ENCODE measurements around the gene MED13L. TPM values are rescaled to one million over a fixed set of nuclear protein-coding genes. Genes with fewer than 3 reads are reported as not detected.

MED13L gene
- polyA plus RNA-seq, 1 of the 3 experiments (the other 2 are of a cell fraction), result 17.1 TPM

GRCh38 chr12:116257215-116257614, 20.3 kb downstream of the MED13L start:
- Histone ChIP-seq H3K4me2 (no peak overlapping the region), H2AFZ (ENCODE audit: low read depth) (no peak overlapping the region), H3K79me2 (ENCODE audit: insufficient read depth) (peaks cover 100% of the 10 kb centered on the region), H3K4me3 (ENCODE audit: low read depth in 2 of 2, low read length in 1 of 2) (no peak overlapping the region), H3K9me2 (no peaks in the 10 kb centered on the region), H3K27ac (ENCODE audit: low read depth in 2 of 2, low read length in 1 of 2) (peak overlapping the region; percentile 24 to 38; a peak in 3 of 4 replicates), H3F3A (replicated peaks; ENCODE audit: insufficient read depth) (peaks cover 16% of the 10 kb centered on the region), H3K9me3 (no peaks in the 10 kb centered on the region), H3K4me1 (ENCODE audit: control insufficient read depth in 1 of 2, insufficient read depth in 2 of 2, low read depth in 1 of 2, low read length in 1 of 2) (peaks cover 12 to 29% of the 10 kb centered on the region in 2 experiments), H4K20me1 (ENCODE audit: insufficient read depth) (peaks cover 100% of the 10 kb centered on the region), H3K36me3 (replicated peaks in 1 of 2; ENCODE audit: control insufficient read depth in 1 of 2, insufficient read depth in 2 of 2, low read length in 1 of 2) (peaks cover 0 to 11% of the 10 kb centered on the region in 2 experiments), H3K9ac (no peak overlapping the region), H3K27me3 (ENCODE audit: insufficient read depth) (no peaks in the 10 kb centered on the region)
- 57% methylated on average over 3 of the region's 3 CpGs for WGBS (ENCODE audit: low lambda C conversion rate)
- 0 out of 2 replicates have a peak, but pooled peaks have one; percentile 11 for TF ChIP-seq ELF1 (IDR thresholded peaks at IDR 0.05)
- no peak for TF ChIP-seq RFX5 (IDR thresholded peaks at IDR 0.05; ENCODE audit: low read length)
- TF ChIP-seq SIN3A (IDR thresholded peaks at IDR 0.05; ENCODE audit: borderline replicate concordance, low read depth, low read length), result no peak
- no peak for DNase-seq
- ChIA-PET POLR2A (no interaction called here), CTCF (interaction anchor here (0.9 kb wide), 1 partner anchor 9 kb away, joined by 4 read pairs; no protein-coding TSS in a partner anchor)

- peaks cover 0 to 38% of the 10 kb centered on the region in 2 experiments for H3K36me3 ChIP-seq (replicated peaks in 1 of 2; ENCODE audit: control insufficient read depth in 1 of 2, insufficient read depth in 2 of 2, low read length in 1 of 2)
- no peak overlapping the region for H2AFZ ChIP-seq (ENCODE audit: low read depth)
- no peak for DNase-seq
- H3K4me3 ChIP-seq (ENCODE audit: low read depth in 2 of 2, low read length in 1 of 2), result no peak overlapping the region
- H3K9me3 ChIP-seq, result peaks cover 4% of the 10 kb centered on the region; the same call in 1 of the 2 replicates
- TF ChIP-seq ELF1 (IDR thresholded peaks at IDR 0.05), result no peak
- TF ChIP-seq IRF3 (IDR thresholded peaks at IDR 0.05; ENCODE audit: low read depth, low read length), result no peak
- TF ChIP-seq NRF1 (IDR thresholded peaks at IDR 0.05; ENCODE audit: low read depth, low read length), result no peak
- TF ChIP-seq RAD21 (IDR thresholded peaks at IDR 0.05; ENCODE audit: low read length), result no peak
- no peak for TF ChIP-seq GABPA (IDR thresholded peaks at IDR 0.05; ENCODE audit: low read depth)
- no peak for TF ChIP-seq FOXM1 (IDR thresholded peaks at IDR 0.05; ENCODE audit: low read depth)
- TF ChIP-seq TEAD4 (IDR thresholded peaks at IDR 0.05; ENCODE audit: borderline replicate concordance, insufficient read depth), result no peak
- WGBS (ENCODE audit: low lambda C conversion rate), result 94% methylated on average over 2 of the region's 2 CpGs
- ChIA-PET POLR2A (no interaction called here), CTCF (interaction anchor here (0.6 to 1.6 kb wide), 2 partner anchors 14 to 161 kb away, joined by 4 to 8 read pairs; no protein-coding TSS in a partner anchor)
- no peaks in the 10 kb centered on the region for H3K27me3 ChIP-seq (ENCODE audit: insufficient read depth)
- peaks cover 29% of the 10 kb centered on the region for H3F3A ChIP-seq (replicated peaks; ENCODE audit: insufficient read depth)
- H3K9me2 ChIP-seq, result no peaks in the 10 kb centered on the region
- no peak overlapping the region for H3K4me2 ChIP-seq
- H3K27ac ChIP-seq (ENCODE audit: low read depth in 2 of 2, low read length in 1 of 2), result no peak overlapping the region
- H4K20me1 ChIP-seq (ENCODE audit: insufficient read depth), result peaks cover 84% of the 10 kb centered on the region
- H3K4me1 ChIP-seq (ENCODE audit: control insufficient read depth in 1 of 2, insufficient read depth in 2 of 2, low read depth in 1 of 2, low read length in 1 of 2), result peaks cover 2 to 9% of the 10 kb centered on the region in 2 experiments; a peak in 2 of 4 replicates
- peaks cover 99% of the 10 kb centered on the region for H3K79me2 ChIP-seq (ENCODE audit: insufficient read depth)
- H3K9ac ChIP-seq, result no peak overlapping the region
Observed at GRCh38 chr12:116249938-116250337, 27.6 kb downstream of the MED13L start.

GRCh38 chr12:116248930-116249329, 28.6 kb downstream of the MED13L start:
- TF ChIP-seq NRF1 (IDR thresholded peaks at IDR 0.05; ENCODE audit: low read depth, low read length), result no peak
- no peak for TF ChIP-seq SIN3A (IDR thresholded peaks at IDR 0.05; ENCODE audit: borderline replicate concordance, low read depth, low read length)
- TF ChIP-seq EP300 (IDR thresholded peaks at IDR 0.05; ENCODE audit: borderline replicate concordance in 1 of 2, low read depth in 1 of 2, low read length in 1 of 2), result no peak
- TF ChIP-seq MEF2A (IDR thresholded peaks at IDR 0.05; ENCODE audit: borderline replicate concordance, low read depth), result no peak
- no peak for TF ChIP-seq FOXJ3 (CRISPR knock-in tag; IDR thresholded peaks at IDR 0.05)
- no peak for TF ChIP-seq RAD21 (IDR thresholded peaks at IDR 0.05; ENCODE audit: low read length)
- TF ChIP-seq YY1 (IDR thresholded peaks at IDR 0.05; ENCODE audit: low read depth), result no peak
- no peak for TF ChIP-seq TEAD4 (IDR thresholded peaks at IDR 0.05; ENCODE audit: borderline replicate concordance, insufficient read depth)
- TF ChIP-seq ELF1 (IDR thresholded peaks at IDR 0.05), result no peak
- TF ChIP-seq CHD2 (IDR thresholded peaks at IDR 0.05; ENCODE audit: low read length, partially characterized antibody), result no peak
- no peak for TF ChIP-seq FOSL2 (IDR thresholded peaks at IDR 0.05; ENCODE audit: borderline replicate concordance, low read depth)
- Histone ChIP-seq H4K20me1 (ENCODE audit: insufficient read depth) (peaks cover 84% of the 10 kb centered on the region), H3K9me2 (no peaks in the 10 kb centered on the region), H3K36me3 (replicated peaks in 1 of 2; ENCODE audit: control insufficient read depth in 1 of 2, insufficient read depth in 2 of 2, low read length in 1 of 2) (peaks cover 0 to 36% of the 10 kb centered on the region in 2 experiments), H3K4me2 (no peak overlapping the region), H3K27me3 (ENCODE audit: insufficient read depth) (no peaks in the 10 kb centered on the region), H3K4me3 (ENCODE audit: low read depth in 2 of 2, low read length in 1 of 2) (no peak overlapping the region), H3K9ac (no peak overlapping the region), H3K79me2 (ENCODE audit: insufficient read depth) (peaks cover 99% of the 10 kb centered on the region), H3F3A (replicated peaks; ENCODE audit: insufficient read depth) (peaks cover 29% of the 10 kb centered on the region), H2AFZ (ENCODE audit: low read depth) (no peak overlapping the region), H3K27ac (ENCODE audit: low read depth in 2 of 2, low read length in 1 of 2) (no peak overlapping the region), H3K4me1 (ENCODE audit: control insufficient read depth in 1 of 2, insufficient read depth in 2 of 2, low read depth in 1 of 2, low read length in 1 of 2) (peaks cover 3 to 19% of the 10 kb centered on the region in 2 experiments; a peak in 3 of 4 replicates), H3K9me3 (peaks cover 4% of the 10 kb centered on the region; the same call in 1 of the 2 replicates)
- ChIA-PET CTCF (interaction anchor here (1.6 to 1.8 kb wide), 2 partner anchors 9 to 13 kb away, joined by 4 to 8 read pairs; no protein-coding TSS in a partner anchor), POLR2A (no interaction called here)
- no peak for DNase-seq

Data from SK-N-SH (cell line).